H9 (cell line): ENCODE results near the gene CHAF1A. TPM values are rescaled to one million over a fixed set of nuclear protein-coding genes. Genes with fewer than 3 reads are reported as not detected.

Experiments
- DNase-seq: peaks from one replicate; pipeline ENCODE4 v3.0.0-alpha.2; 2017
- H2AFZ ChIP-seq: one replicate; pipeline ENCODE4 v1.6.1; 2013; ENCODE audit warnings: mild to moderate bottlenecking, low read length, control low read depth, moderate library complexity
- H2AK5ac ChIP-seq: 2 replicates; pipeline ENCODE4 v1.6.1; 2013; ENCODE audit warnings: low read length, control low read depth, mixed read lengths; ENCODE audit not compliant: insufficient read length
- H2BK120ac ChIP-seq: one replicate; pipeline ENCODE4 v1.6.1; 2013; ENCODE audit warnings: low read depth, mild to moderate bottlenecking, low read length, control low read depth, inconsistent platforms; ENCODE audit not compliant: poor library complexity, severe bottlenecking
- H2BK12ac ChIP-seq: 2 replicates; pipeline ENCODE4 v1.6.1; 2013; ENCODE audit warnings: low read length, control low read depth, mixed read lengths, low read depth; ENCODE audit not compliant: insufficient read length
- H2BK15ac ChIP-seq: 2 replicates; pipeline ENCODE4 v1.6.1; 2013; ENCODE audit warnings: low read depth, low read length, control low read depth
- H2BK20ac ChIP-seq: one replicate; pipeline ENCODE4 v1.6.1; 2013; ENCODE audit warnings: low read depth, mild to moderate bottlenecking, low read length, control low read depth, inconsistent platforms; ENCODE audit not compliant: poor library complexity, severe bottlenecking
- H2BK5ac ChIP-seq: 2 replicates; pipeline ENCODE4 v1.6.1; 2013; ENCODE audit warnings: low read length, control low read depth, mixed read lengths; ENCODE audit not compliant: insufficient read length
- H3K14ac ChIP-seq: 2 replicates; pipeline ENCODE4 v1.6.1; 2013; ENCODE audit warnings: low read length, control low read depth; ENCODE audit not compliant: insufficient read depth
- H3K18ac ChIP-seq: 2 replicates; pipeline ENCODE4 v1.6.1; 2013; ENCODE audit warnings: low read depth, mild to moderate bottlenecking, mixed read lengths, low read length, control low read depth; ENCODE audit not compliant: insufficient read length
- H3K23ac ChIP-seq: 2 replicates; pipeline ENCODE4 v1.6.1; 2013; ENCODE audit warnings: low read length, control low read depth, mixed read lengths, low read depth; ENCODE audit not compliant: insufficient read length
- H3K23me2 ChIP-seq: 2 replicates; pipeline ENCODE4 v1.6.1; 2013; ENCODE audit warnings: low read depth, mild to moderate bottlenecking, mixed read lengths, low read length, control low read depth; ENCODE audit not compliant: insufficient read length, poor library complexity, severe bottlenecking
- H3K27ac ChIP-seq: 2 replicates; pipeline ENCODE4 v1.5.1; 2013; ENCODE audit warnings: low read length, control low read depth, mixed read lengths, low read depth; ENCODE audit not compliant: insufficient read length
- H3K27me3 ChIP-seq: 2 replicates; pipeline ENCODE4 v1.6.1; 2013; ENCODE audit warnings: low read length, control low read depth, inconsistent platforms; ENCODE audit not compliant: insufficient read depth
- H3K4ac ChIP-seq: 2 replicates; pipeline ENCODE4 v1.6.1; 2013; ENCODE audit warnings: low read depth, mild to moderate bottlenecking, control low read depth, inconsistent platforms, low read length, moderate library complexity
- H3K4me1 ChIP-seq: 2 replicates; pipeline ENCODE4 v1.6.1; 2013; ENCODE audit warnings: low read length, control low read depth, inconsistent platforms; ENCODE audit not compliant: insufficient read depth
- H3K4me2 ChIP-seq: 2 replicates; pipeline ENCODE4 v1.6.1; 2013; ENCODE audit warnings: low read length, control low read depth, mixed read lengths; ENCODE audit not compliant: insufficient read length, insufficient read depth
- H3K56ac ChIP-seq: 2 replicates; pipeline ENCODE4 v1.6.1; 2013; ENCODE audit warnings: low read depth, mild to moderate bottlenecking, mixed read lengths, low read length, control low read depth; ENCODE audit not compliant: insufficient read length
- H3K79me1 ChIP-seq: 2 replicates; pipeline ENCODE4 v1.6.1; 2013; ENCODE audit warnings: low read depth, mild to moderate bottlenecking, moderate library complexity, low read length, control low read depth, inconsistent platforms; ENCODE audit not compliant: insufficient read depth, poor library complexity, severe bottlenecking
- H3K79me2 ChIP-seq: 2 replicates; pipeline ENCODE4 v1.6.1; 2013; ENCODE audit warnings: low read length, control low read depth, inconsistent platforms; ENCODE audit not compliant: insufficient read depth
- H3K9ac ChIP-seq: 2 replicates; pipeline ENCODE4 v1.6.1; 2013; ENCODE audit warnings: low read length, control low read depth, mixed read lengths; ENCODE audit not compliant: insufficient read length; ENCODE audit errors: extremely low read depth
- H3K9me3 ChIP-seq: one replicate; pipeline ENCODE4 v1.6.1; 2013; ENCODE audit warnings: low read depth, low read length, inconsistent platforms; ENCODE audit not compliant: control insufficient read depth
- H3T11ph ChIP-seq: one replicate; pipeline ENCODE4 v1.6.1; 2013; ENCODE audit warnings: mild to moderate bottlenecking, low read length, control low read depth, inconsistent platforms
- H4K20me1 ChIP-seq: one replicate; pipeline ENCODE4 v1.6.1; 2013; ENCODE audit not compliant: control insufficient read depth, insufficient read length, insufficient read depth
- H4K5ac ChIP-seq: 2 replicates; pipeline ENCODE4 v1.6.1; 2013; ENCODE audit warnings: low read depth, mild to moderate bottlenecking, mixed read lengths, low read length, control low read depth; ENCODE audit not compliant: insufficient read length
- H4K8ac ChIP-seq: replicated peaks from 2 replicates; pipeline ENCODE4 v1.6.1; 2013; ENCODE audit warnings: low read length, control low read depth, mixed read lengths, low read depth; ENCODE audit not compliant: insufficient read length
- H4K91ac ChIP-seq: 2 replicates; pipeline ENCODE4 v1.6.1; 2013; ENCODE audit warnings: low read depth, mild to moderate bottlenecking, moderate library complexity, mixed read lengths, low read length, control low read depth; ENCODE audit not compliant: insufficient read length
- H3K27ac Mint-ChIP-seq, 3 experiments: 2 replicates in 2 of 3; 3 replicates in 1 of 3; pipeline ENCODE4 v1.8.0; 2020 to 2021; ENCODE audit warnings: mixed read lengths in 3 of 3, mild to moderate bottlenecking in 1 of 3, moderate library complexity in 1 of 3
- H3K27me3 Mint-ChIP-seq: 2 replicates; pipeline ENCODE4 v1.8.0; 2021; ENCODE audit warnings: low read depth, mild to moderate bottlenecking, moderate library complexity, mixed read lengths
- H3K36me3 Mint-ChIP-seq, 3 experiments: 2 replicates in 2 of 3; 3 replicates in 1 of 3; pipeline ENCODE4 v1.8.0; 2020 to 2021; ENCODE audit warnings: low read depth in 3 of 3, mixed read lengths in 3 of 3; ENCODE audit not compliant: insufficient read depth in 1 of 3
- H3K4me1 Mint-ChIP-seq, 2 experiments: 2 replicates each; pipeline ENCODE4 v1.8.0; 2020; ENCODE audit warnings: mixed read lengths in 2 of 2
- H3K4me3 Mint-ChIP-seq, 2 experiments: 2 replicates in 1 of 2; 3 replicates in 1 of 2; pipeline ENCODE4 v1.8.0; 2020 to 2021; ENCODE audit warnings: mild to moderate bottlenecking in 2 of 2, mixed read lengths in 2 of 2, moderate library complexity in 1 of 2
- H3K9me3 Mint-ChIP-seq, 2 experiments: 2 replicates in 1 of 2; 3 replicates in 1 of 2; pipeline ENCODE4 v1.8.0; 2020; ENCODE audit warnings: mild to moderate bottlenecking in 2 of 2, mixed read lengths in 2 of 2, moderate library complexity in 1 of 2
- CTCF ChIP-seq: fragments of 200-600 bp; sonication (generic); conservative IDR thresholded peaks from 3 replicates; pipeline ENCODE4 v1.8.0; 2021; ENCODE audit warnings: antibody characterized with exemption, mild to moderate bottlenecking
- WGBS: extraction: QIAGEN DNeasy Blood & Tissue Kit; methylation state at CpG from one replicate; pipeline ENCODE4 v1.1.7; 2013; ENCODE audit warnings: missing lambda C conversion rate, low lambda C conversion rate, mixed read lengths; ENCODE audit not compliant: insufficient read length; ENCODE audit errors: extremely low coverage; 5-methylcytosine and 5-hydroxymethylcytosine counted together
- total RNA-seq: library from RNA; stranded (reverse); gene quantifications from 2 replicates; pipeline ENCODE4 v1.2.1, GENCODE V29; 2021

Gene CHAF1A
- total RNA-seq, 1 experiment from 2014 or later, result 143 TPM

GRCh38 chr19:4385291-4386040 is 17.0 kb upstream of the CHAF1A start:
- Histone ChIP-seq H3K4ac (no peak overlapping the region), H2AK5ac (no peak overlapping the region), H4K5ac (no peak overlapping the region), H3K9me3 (no peaks in the 10 kb centered on the region), H3K23me2 (no peaks in the 10 kb centered on the region), H3K9ac (no peak overlapping the region), H3K79me1 (no peaks in the 10 kb centered on the region), H2BK15ac (no peak overlapping the region), H4K8ac (no peak overlapping the region), H3K4me2 (no peak overlapping the region), H3T11ph (no peak overlapping the region), H3K4me1 (no peaks in the 10 kb centered on the region; the same call in 1 of the 2 replicates), H4K91ac (no peak overlapping the region), H3K79me2 (peaks cover 12% of the 10 kb centered on the region; the same call in 1 of the 2 replicates), H2BK12ac (no peak overlapping the region), H4K20me1 (no peaks in the 10 kb centered on the region), H2AFZ (no peak overlapping the region), H2BK120ac (no peak overlapping the region), H3K14ac (no peak overlapping the region), H3K56ac (no peak overlapping the region), H2BK5ac (no peak overlapping the region), H2BK20ac (no peak overlapping the region), H3K23ac (no peak overlapping the region), H3K27me3 (no peaks in the 10 kb centered on the region), H3K27ac (no peak overlapping the region), H3K18ac (no peak overlapping the region)
- Mint-ChIP-seq H3K27me3 (no peaks in the 10 kb centered on the region), H3K4me1 (peaks cover 12 to 28% of the 10 kb centered on the region in 2 experiments), H3K36me3 (peaks cover 3 to 14% (median 5%) of the 10 kb centered on the region in 3 experiments; a peak in 5 of 7 replicates), H3K4me3 (no peak overlapping the region), H3K27ac (no peak overlapping the region; a peak in 1 of 7 replicates), H3K9me3 (no peaks in the 10 kb centered on the region)
- TF ChIP-seq CTCF, result no peak
- no CpG with 5 or more reads among the region's 15 CpGs for WGBS
- DNase-seq, result no peak
